Small intestine (tissue), 7 donors: ENCODE data around the gene GUCA2A. TPM values are rescaled to one million over a fixed set of nuclear protein-coding genes. Genes with fewer than 3 reads are reported as not detected.

Source experiments
- DNase-seq, 2 donors: peaks; one replicate each; pipeline versions ENCODE4 v3.0.0 to v3.0.0-alpha.2; 2013
- FAIRE-seq: peaks from 2 replicates; lab custom pipeline; 2012; peaks lifted over from hg19 to GRCh38; lab: Jason Lieb, UNC
- H3K27ac ChIP-seq, 3 donors: one replicate each; pipeline ENCODE4 v1.5.1; 2013; ENCODE audit warnings: low read length in 2 of 3, mild to moderate bottlenecking in 2 of 3, control low read depth in 1 of 3, inconsistent platforms in 1 of 3, low read depth in 1 of 3, moderate library complexity in 1 of 3
- H3K27me3 ChIP-seq, 3 donors: one replicate each; pipeline ENCODE4 v1.6.1; 2013; ENCODE audit warnings: low read length in 3 of 3, inconsistent platforms in 1 of 3; ENCODE audit not compliant: control insufficient read depth in 3 of 3, insufficient read depth in 3 of 3
- H3K36me3 ChIP-seq, 3 donors: one replicate each; pipeline ENCODE4 v1.6.1; 2013; ENCODE audit warnings: low read length in 3 of 3, inconsistent platforms in 1 of 3, low read depth in 1 of 3, mild to moderate bottlenecking in 1 of 3, moderate library complexity in 1 of 3; ENCODE audit not compliant: control insufficient read depth in 3 of 3, insufficient read depth in 2 of 3
- H3K4me1 ChIP-seq, 3 donors: one replicate each; pipeline ENCODE4 v1.6.1; 2013; ENCODE audit warnings: low read length in 2 of 3, inconsistent platforms in 1 of 3, low read depth in 1 of 3, mild to moderate bottlenecking in 1 of 3, moderate library complexity in 1 of 3; ENCODE audit not compliant: control insufficient read depth in 3 of 3, insufficient read depth in 2 of 3
- H3K4me3 ChIP-seq, 3 donors: one replicate each; pipeline ENCODE4 v1.5.1; 2013; ENCODE audit warnings: low read length in 3 of 3, control low read depth in 1 of 3, inconsistent platforms in 1 of 3, low read depth in 1 of 3, mild to moderate bottlenecking in 1 of 3, moderate library complexity in 1 of 3
- H3K9me3 ChIP-seq, 2 donors: one replicate each; pipeline ENCODE4 v1.6.1; 2013; ENCODE audit warnings: low read depth in 1 of 2, low read length in 1 of 2; ENCODE audit not compliant: control insufficient read depth in 2 of 2, insufficient read depth in 1 of 2
- WGBS, 3 donors: extraction: QIAGEN DNeasy Blood & Tissue Kit; methylation state at CpG; one replicate each; pipeline ENCODE4 v1.1.7; 2013; 5-methylcytosine and 5-hydroxymethylcytosine counted together
- polyA plus RNA-seq, 4 donors: library from polyadenylated mRNA; stranded (reverse) in 3 of 4; unstranded in 1 of 4; fragments of 200-250 nt in 3 of 4; fragments of 120-200 nt in 1 of 4; gene quantifications; one replicate each; pipeline versions ENCODE4 v1.2.1 to v1.2.3, GENCODE V29; 2013
- donor health status: healthy with polysubstance abuse.
- donor health status: control.
- donor health status: control.
- donor health status: Bipolar disorder and iron deficiency.
- donor health status: healthy.

GUCA2A gene
- polyA plus RNA-seq, 4 donors = 56.3 to 1,041 (median 107) TPM

GRCh38 chr1:42145764-42146625 lies 18.6 kb downstream of the GUCA2A start:
- Histone ChIP-seq H3K4me3 (no peak overlapping the region), H3K9me3 (no peaks in the 10 kb centered on the region), H3K27me3 (peaks cover 2 to 41% (median 8%) of the 10 kb centered on the region in 3 donors), H3K27ac (no peak overlapping the region), H3K4me1 (peaks cover 0 to 2% (median 0%) of the 10 kb centered on the region in 3 donors), H3K36me3 (no peaks in the 10 kb centered on the region)
- 55 to 62% (median 60%) methylated on average over 37 to 41 of the region's 41 CpGs for WGBS, 3 donors
- FAIRE-seq (no peak), DNase-seq (no peak)

- H3K4me3 ChIP-seq = no peak overlapping the region
- no peaks in the 10 kb centered on the region for H3K9me3 ChIP-seq
- FAIRE-seq (no peak), DNase-seq (no peak)
- WGBS, 3 donors = 64 to 71% (median 67%) methylated on average over 8 of the region's 8 CpGs
- H3K27ac ChIP-seq = no peak overlapping the region
- peaks cover 2 to 43% (median 8%) of the 10 kb centered on the region in 3 donors for H3K27me3 ChIP-seq
- no peaks in the 10 kb centered on the region for H3K36me3 ChIP-seq
- no peaks in the 10 kb centered on the region for H3K4me1 ChIP-seq
These were observed 19.2 kb downstream of the GUCA2A start for GRCh38 chr1:42145389-42145716.

- Histone ChIP-seq H3K36me3 (no peaks in the 10 kb centered on the region), H3K4me3 (no peak overlapping the region), H3K4me1 (no peaks in the 10 kb centered on the region), H3K27me3 (peaks cover 2 to 44% (median 8%) of the 10 kb centered on the region in 3 donors), H3K27ac (no peak overlapping the region), H3K9me3 (no peaks in the 10 kb centered on the region)
- 52 to 70% (median 53%) methylated on average over 12 of the region's 12 CpGs for WGBS, 3 donors
- no peak for DNase-seq
- FAIRE-seq = no peak
These were observed 19.7 kb downstream of the GUCA2A start for GRCh38 chr1:42144711-42145388.

GRCh38 chr1:42143896-42144710 lies 20.4 kb downstream of the GUCA2A start:
- Histone ChIP-seq H3K4me1 (no peaks in the 10 kb centered on the region), H3K27ac (no peak overlapping the region), H3K4me3 (no peak overlapping the region), H3K27me3 (peaks cover 2 to 44% (median 8%) of the 10 kb centered on the region in 3 donors), H3K36me3 (no peaks in the 10 kb centered on the region), H3K9me3 (no peaks in the 10 kb centered on the region)
- WGBS, 3 donors = 50 to 60% (median 53%) methylated on average over 13 of the region's 13 CpGs
- no peak for DNase-seq
- no peak for FAIRE-seq

GRCh38 chr1:42142894-42143675 lies 21.5 kb downstream of the GUCA2A start:
- no peak overlapping the region for H3K27ac ChIP-seq
- no peaks in the 10 kb centered on the region for H3K9me3 ChIP-seq
- no peaks in the 10 kb centered on the region for H3K4me1 ChIP-seq
- 31 to 46% (median 33%) methylated on average over 4 of the region's 4 CpGs for WGBS, 3 donors
- FAIRE-seq (no peak), DNase-seq (no peak)
- H3K4me3 ChIP-seq = no peak overlapping the region
- H3K27me3 ChIP-seq = peaks cover 2 to 44% (median 8%) of the 10 kb centered on the region in 3 donors
- no peaks in the 10 kb centered on the region for H3K36me3 ChIP-seq

- FAIRE-seq (no peak), DNase-seq (no peak)
- 77 to 80% (median 77%) methylated on average over 5 of the region's 5 CpGs for WGBS, 3 donors
- no peaks in the 10 kb centered on the region for H3K36me3 ChIP-seq
- H3K9me3 ChIP-seq = no peaks in the 10 kb centered on the region
- no peak overlapping the region for H3K4me3 ChIP-seq
- H3K27ac ChIP-seq = no peak overlapping the region
- no peaks in the 10 kb centered on the region for H3K4me1 ChIP-seq
- peaks cover 2 to 43% (median 10%) of the 10 kb centered on the region in 3 donors for H3K27me3 ChIP-seq
These were observed 22.6 kb downstream of the GUCA2A start for GRCh38 chr1:42141978-42142377.

- Histone ChIP-seq H3K27me3 (peaks cover 2 to 29% (median 4%) of the 10 kb centered on the region in 3 donors), H3K36me3 (no peaks in the 10 kb centered on the region), H3K4me3 (no peak overlapping the region), H3K27ac (no peak overlapping the region), H3K4me1 (no peaks in the 10 kb centered on the region), H3K9me3 (no peaks in the 10 kb centered on the region)
- no peak for DNase-seq
- WGBS, 3 donors = 90 to 93% (median 92%) methylated on average over 2 of the region's 2 CpGs
- no peak for FAIRE-seq
These were observed 24.4 kb downstream of the GUCA2A start for GRCh38 chr1:42140191-42140590.
